CD1c-positive myeloid dendritic cell (primary cell): ENCODE measurements around the gene ZKSCAN1.

ENCODE experiments used
- DNase-seq: peaks from one replicate; pipeline ENCODE4 v3.0.0-alpha.2; 2016; ENCODE audit errors: extremely low spot score

The ZKSCAN1 gene

GRCh38 chr7:100080907-100081534 is 65.6 kb downstream of the ZKSCAN1 start:
- peak; percentile 27 for DNase-seq

- peak; percentile 99 for DNase-seq
These were observed 66.2 kb downstream of the ZKSCAN1 start, which contains the start of gene ZNF3 for GRCh38 chr7:100081535-100082102. Gene ZNF3 (minus strand): TSS chr7:100081723. CDS start chr7:100077357, 4,366 bp downstream.

DNA sequence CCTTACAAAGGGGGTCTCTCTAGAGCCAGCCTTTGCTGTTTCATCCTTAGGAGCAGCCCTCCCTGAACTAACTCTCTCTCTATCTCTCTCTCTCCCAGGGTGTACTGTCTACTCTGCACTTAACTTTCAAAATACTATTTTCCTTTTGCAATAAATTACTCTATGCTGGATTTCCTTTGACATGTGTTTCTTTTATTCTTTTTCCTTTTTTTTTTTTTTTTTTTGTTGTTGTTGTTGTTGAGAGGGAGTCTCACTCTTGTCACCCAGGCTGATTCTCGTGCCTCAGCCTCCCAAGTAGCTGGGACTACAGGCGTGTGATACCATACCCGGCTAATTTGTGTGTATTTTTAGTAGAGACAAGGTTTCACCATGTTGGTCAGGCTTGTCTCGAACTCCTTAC is 67.6 kb downstream of the ZKSCAN1 start:
- no peak for DNase-seq

- no peak for DNase-seq
These were observed 70.1 kb downstream of the ZKSCAN1 start for GRCh38 chr7:100085515-100085914.

GRCh38 chr7:100087055-100087750 is 71.8 kb downstream of the ZKSCAN1 start:
- no peak for DNase-seq

DNA sequence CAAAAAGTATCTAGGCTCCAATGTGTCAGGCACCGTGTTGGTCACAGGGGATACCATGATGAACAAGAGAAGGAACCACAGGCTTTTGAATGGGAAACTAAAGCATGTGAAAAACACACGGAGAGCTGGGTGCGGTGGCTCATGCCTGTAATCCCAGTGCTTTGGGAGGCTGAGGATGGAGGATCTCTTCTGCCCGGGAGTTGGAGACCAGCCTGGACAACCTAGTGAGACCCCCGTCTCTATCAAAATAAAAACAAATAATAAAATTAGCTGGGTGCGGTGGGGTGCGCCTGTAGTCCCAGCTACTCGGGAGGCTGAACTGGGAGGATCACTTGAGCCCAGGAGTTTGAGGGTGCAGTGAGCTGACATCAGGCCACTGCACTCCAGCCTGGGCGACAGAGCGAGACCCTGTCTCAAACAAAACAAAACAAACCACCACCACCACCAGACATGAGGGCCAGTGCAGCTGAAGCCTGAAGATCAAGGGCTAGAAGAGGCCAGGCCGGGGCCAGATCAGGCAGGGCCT is 72.8 kb downstream of the ZKSCAN1 start:
- no peak for DNase-seq

DNA sequence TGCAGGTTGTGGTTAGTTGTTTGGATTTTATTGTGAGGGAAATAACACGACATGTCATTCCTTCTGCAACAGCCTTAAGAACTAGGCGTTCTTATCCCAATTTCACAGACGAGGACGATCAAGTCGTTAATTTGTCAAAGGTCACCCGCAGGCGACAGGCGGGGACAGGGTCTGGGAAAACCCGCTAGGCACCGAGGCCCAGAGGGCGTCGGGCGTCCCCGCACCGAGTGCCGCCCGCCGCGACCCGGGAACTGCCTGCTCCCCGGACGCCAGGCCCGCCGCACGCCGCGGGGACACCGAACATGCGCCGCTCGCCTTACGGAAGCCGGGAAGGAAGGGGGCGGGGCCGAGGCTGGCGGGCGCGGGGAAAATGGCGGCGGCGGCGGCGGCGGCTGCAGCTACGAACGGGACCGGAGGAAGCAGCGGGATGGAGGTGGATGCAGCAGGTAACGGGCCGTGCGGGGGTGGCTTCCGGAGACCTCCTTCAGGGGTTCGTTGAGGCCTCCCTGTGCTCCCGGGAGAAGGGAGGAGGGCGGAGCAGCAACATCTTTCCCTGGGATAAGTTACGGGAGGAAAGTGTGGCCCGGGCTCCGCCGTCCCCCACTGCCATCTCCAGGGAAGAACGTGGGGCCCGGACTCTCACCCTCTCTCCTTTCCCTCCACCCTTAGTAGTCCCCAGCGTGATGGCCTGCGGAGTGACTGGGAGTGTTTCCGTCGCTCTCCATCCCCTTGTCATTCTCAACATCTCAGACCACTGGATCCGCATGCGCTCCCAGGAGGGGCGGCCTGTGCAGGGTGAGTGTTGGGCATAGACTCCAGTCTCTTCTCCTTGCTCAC is 73.4 kb downstream of the ZKSCAN1 start, which contains the start of gene COPS6:
Gene COPS6 (plus strand): TSS at position 349 of the 837 bp plus-strand sequence. CDS start 22 bp downstream, at position 371.
- peak; percentile 88 for DNase-seq

GRCh38 chr7:100089458-100090196 is 74.2 kb downstream of the ZKSCAN1 start:
- peak; percentile 15 for DNase-seq

DNA sequence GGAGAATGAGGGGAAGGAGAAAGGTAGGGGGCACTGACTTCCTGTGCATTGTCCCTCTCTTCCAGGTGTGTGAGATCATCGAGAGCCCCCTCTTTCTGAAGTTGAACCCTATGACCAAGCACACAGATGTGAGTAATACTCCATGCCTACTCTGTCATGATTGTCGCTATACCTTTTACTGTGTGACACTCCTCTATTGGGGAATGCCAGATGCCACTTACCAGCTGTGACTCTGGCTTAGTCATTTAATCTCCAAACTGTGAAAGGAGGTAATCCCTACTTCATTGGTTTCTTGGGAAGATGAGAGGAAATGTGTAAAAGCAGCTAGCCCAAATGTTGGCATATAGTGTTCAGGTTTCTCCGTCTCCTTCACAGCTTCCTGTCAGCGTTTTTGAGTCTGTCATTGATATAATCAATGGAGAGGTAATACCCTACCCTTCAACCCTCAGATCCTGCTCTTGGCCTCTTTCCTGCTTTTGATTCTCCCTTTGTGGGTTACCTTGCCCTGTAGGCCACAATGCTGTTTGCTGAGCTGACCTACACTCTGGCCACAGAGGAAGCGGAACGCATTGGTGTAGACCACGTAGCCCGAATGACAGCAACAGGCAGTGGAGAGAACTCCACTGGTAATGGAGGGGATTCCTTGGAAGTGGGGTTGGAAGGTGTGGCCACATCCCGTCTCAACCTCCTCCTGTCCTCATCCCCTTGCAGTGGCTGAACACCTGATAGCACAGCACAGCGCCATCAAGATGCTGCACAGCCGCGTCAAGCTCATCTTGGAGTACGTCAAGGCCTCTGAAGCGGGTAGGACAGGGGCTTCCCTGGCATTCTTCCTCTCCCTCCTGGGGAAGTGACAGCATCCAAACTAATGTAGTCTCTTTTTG is 75.4 kb downstream of the ZKSCAN1 start:
- DNase-seq, result no peak
